ENCODE results near the gene CPPED1. TPM values are rescaled to one million over a fixed set of nuclear protein-coding genes. Genes with fewer than 3 reads are reported as not detected.

Gene CPPED1
- total and polyA plus RNA-seq, 2 experiments from 2014 or later, result 27.2 to 28.6 TPM

DNA sequence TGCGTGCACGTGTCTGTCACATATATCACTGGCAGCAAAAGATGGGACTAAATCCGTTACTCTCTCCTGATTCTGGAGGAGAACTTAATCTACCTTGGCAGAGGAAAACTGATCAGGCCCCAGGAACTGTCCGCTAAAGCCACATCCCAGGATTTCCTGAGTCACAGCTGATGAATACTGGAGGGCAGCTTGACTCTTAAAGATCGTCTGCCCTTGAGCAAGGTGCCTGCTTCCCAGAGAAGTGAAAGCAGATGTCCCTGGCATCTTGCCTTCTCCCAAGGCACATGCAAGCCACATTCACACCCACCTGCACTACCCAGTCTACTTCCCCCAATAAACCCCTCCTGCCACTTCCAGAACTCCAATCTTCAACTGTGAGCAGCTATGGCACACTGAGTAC is 99.8 kb downstream of the CPPED1 start:
- WGBS (ENCODE audit: low lambda C conversion rate, missing lambda C conversion rate), result 85% methylated on average over 5 of the region's 5 CpGs
- no peaks in the 10 kb centered on the region for H3K27me3 ChIP-seq
- no peak overlapping the region for H2AFZ ChIP-seq
- H3K9me2 ChIP-seq (replicated peaks; ENCODE audit: insufficient read depth), result no peaks in the 10 kb centered on the region
- H3K9me3 ChIP-seq (ENCODE audit: low read depth), result no peaks in the 10 kb centered on the region
- no peak overlapping the region for H3K27ac ChIP-seq
- no peaks in the 10 kb centered on the region for H3K4me1 ChIP-seq (ENCODE audit: insufficient read depth)
- no peaks in the 10 kb centered on the region for H3K36me3 ChIP-seq (replicated peaks; ENCODE audit: insufficient read depth, low read depth)
- DNase-seq (ENCODE audit: low spot score), result no peak
- H4K20me1 ChIP-seq (ENCODE audit: insufficient read depth, poor library complexity, severe bottlenecking), result no peaks in the 10 kb centered on the region
- H3K4me2 ChIP-seq, result no peak overlapping the region
- no peak overlapping the region for H3K4me3 ChIP-seq
- TF ChIP-seq EZH2 (IDR thresholded peaks at IDR 0.05; ENCODE audit: borderline replicate concordance) (no peak), EZH2phosphoT487 (IDR thresholded peaks at IDR 0.05; ENCODE audit: low read depth, severe bottlenecking, unreplicated experiment) (no peak)
- TF ChIP-seq, protein P1, sequence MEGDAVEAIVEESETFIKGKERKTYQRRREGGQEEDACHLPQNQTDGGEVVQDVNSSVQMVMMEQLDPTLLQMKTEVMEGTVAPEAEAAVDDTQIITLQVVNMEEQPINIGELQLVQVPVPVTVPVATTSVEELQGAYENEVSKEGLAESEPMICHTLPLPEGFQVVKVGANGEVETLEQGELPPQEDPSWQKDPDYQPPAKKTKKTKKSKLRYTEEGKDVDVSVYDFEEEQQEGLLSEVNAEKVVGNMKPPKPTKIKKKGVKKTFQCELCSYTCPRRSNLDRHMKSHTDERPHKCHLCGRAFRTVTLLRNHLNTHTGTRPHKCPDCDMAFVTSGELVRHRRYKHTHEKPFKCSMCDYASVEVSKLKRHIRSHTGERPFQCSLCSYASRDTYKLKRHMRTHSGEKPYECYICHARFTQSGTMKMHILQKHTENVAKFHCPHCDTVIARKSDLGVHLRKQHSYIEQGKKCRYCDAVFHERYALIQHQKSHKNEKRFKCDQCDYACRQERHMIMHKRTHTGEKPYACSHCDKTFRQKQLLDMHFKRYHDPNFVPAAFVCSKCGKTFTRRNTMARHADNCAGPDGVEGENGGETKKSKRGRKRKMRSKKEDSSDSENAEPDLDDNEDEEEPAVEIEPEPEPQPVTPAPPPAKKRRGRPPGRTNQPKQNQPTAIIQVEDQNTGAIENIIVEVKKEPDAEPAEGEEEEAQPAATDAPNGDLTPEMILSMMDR (IDR thresholded peaks at IDR 0.05; ENCODE audit: poor library complexity), result no peak
- H3K79me2 ChIP-seq, result no peaks in the 10 kb centered on the region

- Histone ChIP-seq H3K9me3 (ENCODE audit: low read depth) (no peaks in the 10 kb centered on the region), H3K79me2 (no peaks in the 10 kb centered on the region), H3K4me1 (ENCODE audit: insufficient read depth) (no peaks in the 10 kb centered on the region), H3K4me3 (no peak overlapping the region), H3K27ac (no peak overlapping the region), H3K36me3 (replicated peaks; ENCODE audit: insufficient read depth, low read depth) (no peaks in the 10 kb centered on the region), H4K20me1 (ENCODE audit: insufficient read depth, poor library complexity, severe bottlenecking) (no peaks in the 10 kb centered on the region), H3K27me3 (no peaks in the 10 kb centered on the region), H3K4me2 (no peak overlapping the region), H2AFZ (no peak overlapping the region), H3K9me2 (replicated peaks; ENCODE audit: insufficient read depth) (no peaks in the 10 kb centered on the region)
- WGBS (ENCODE audit: low lambda C conversion rate, missing lambda C conversion rate), result 95% methylated on average over 3 of the region's 3 CpGs
- no peak for TF ChIP-seq EZH2 (IDR thresholded peaks at IDR 0.05; ENCODE audit: borderline replicate concordance)
- TF ChIP-seq, protein P1 (IDR thresholded peaks at IDR 0.05; ENCODE audit: poor library complexity), result no peak
- TF ChIP-seq EZH2phosphoT487 (IDR thresholded peaks at IDR 0.05; ENCODE audit: low read depth, severe bottlenecking, unreplicated experiment), result no peak
- DNase-seq (ENCODE audit: low spot score), result no peak
Measured at GRCh38 chr16:12700161-12700560, 103.5 kb downstream of the CPPED1 start.

GRCh38 chr16:12699161-12699560 is 104.5 kb downstream of the CPPED1 start:
- DNase-seq (ENCODE audit: low spot score), result no peak
- Histone ChIP-seq H3K9me2 (replicated peaks; ENCODE audit: insufficient read depth) (no peaks in the 10 kb centered on the region), H3K27ac (no peak overlapping the region), H3K79me2 (no peaks in the 10 kb centered on the region), H3K4me2 (no peak overlapping the region), H3K4me1 (ENCODE audit: insufficient read depth) (no peaks in the 10 kb centered on the region), H2AFZ (no peak overlapping the region), H3K9me3 (ENCODE audit: low read depth) (no peaks in the 10 kb centered on the region), H3K36me3 (replicated peaks; ENCODE audit: insufficient read depth, low read depth) (no peaks in the 10 kb centered on the region), H3K4me3 (no peak overlapping the region), H4K20me1 (ENCODE audit: insufficient read depth, poor library complexity, severe bottlenecking) (no peaks in the 10 kb centered on the region), H3K27me3 (no peaks in the 10 kb centered on the region)
- WGBS (ENCODE audit: low lambda C conversion rate, missing lambda C conversion rate), result 91% methylated on average over 7 of the region's 7 CpGs
- TF ChIP-seq, protein P1 (IDR thresholded peaks at IDR 0.05; ENCODE audit: poor library complexity), result no peak
- TF ChIP-seq EZH2phosphoT487 (IDR thresholded peaks at IDR 0.05; ENCODE audit: low read depth, severe bottlenecking, unreplicated experiment) (no peak), EZH2 (IDR thresholded peaks at IDR 0.05; ENCODE audit: borderline replicate concordance) (no peak)

GRCh38 chr16:12697437-12697836 is 106.2 kb downstream of the CPPED1 start:
- H3K4me2 ChIP-seq, result no peak overlapping the region
- H3K36me3 ChIP-seq (replicated peaks; ENCODE audit: insufficient read depth, low read depth), result no peaks in the 10 kb centered on the region
- H3K27me3 ChIP-seq, result no peaks in the 10 kb centered on the region
- 97% methylated on average over 4 of the region's 5 CpGs for WGBS (ENCODE audit: low lambda C conversion rate, missing lambda C conversion rate)
- no peaks in the 10 kb centered on the region for H4K20me1 ChIP-seq (ENCODE audit: insufficient read depth, poor library complexity, severe bottlenecking)
- DNase-seq (ENCODE audit: low spot score), result no peak
- H3K79me2 ChIP-seq, result no peaks in the 10 kb centered on the region
- H3K27ac ChIP-seq, result no peak overlapping the region
- H3K4me3 ChIP-seq, result no peak overlapping the region
- H3K9me3 ChIP-seq (ENCODE audit: low read depth), result no peaks in the 10 kb centered on the region
- no peaks in the 10 kb centered on the region for H3K9me2 ChIP-seq (replicated peaks; ENCODE audit: insufficient read depth)
- no peak overlapping the region for H2AFZ ChIP-seq
- TF ChIP-seq, protein P1 (IDR thresholded peaks at IDR 0.05; ENCODE audit: poor library complexity), result no peak
- TF ChIP-seq EZH2 (IDR thresholded peaks at IDR 0.05; ENCODE audit: borderline replicate concordance), result no peak
- no peaks in the 10 kb centered on the region for H3K4me1 ChIP-seq (ENCODE audit: insufficient read depth)

Data from hepatocyte (in vitro differentiated cells).